ENCODE results near the gene ATP6V1G2. TPM values are rescaled to one million over a fixed set of nuclear protein-coding genes. Genes with fewer than 3 reads are reported as not detected.

Gene ATP6V1G2
- total RNA-seq, 1 donor from 2014 or later = 0.52 TPM

GRCh38 chr6:31532644-31533454, 13.6 kb downstream of the ATP6V1G2 start:
- no peak for DNase-seq (ENCODE audit: low read depth)
- no peak for TF ChIP-seq CTCF (conservative IDR thresholded peaks at IDR 0.05; ENCODE audit: low read depth, low read length)
- H3K4me3 ChIP-seq (ENCODE audit: low read depth, low read length) = no peak overlapping the region

GRCh38 chr6:31531771-31532643, 14.4 kb downstream of the ATP6V1G2 start:
- no peak for TF ChIP-seq CTCF (conservative IDR thresholded peaks at IDR 0.05; ENCODE audit: low read depth, low read length)
- DNase-seq (ENCODE audit: low read depth) = no peak
- H3K4me3 ChIP-seq (ENCODE audit: low read depth, low read length) = no peak overlapping the region

- no peak for TF ChIP-seq CTCF (conservative IDR thresholded peaks at IDR 0.05; ENCODE audit: low read depth, low read length)
Observed at GRCh38 chr6:31531162-31531561, 15.2 kb downstream of the ATP6V1G2 start.

GRCh38 chr6:31530659-31531058, 15.7 kb downstream of the ATP6V1G2 start:
- no peak overlapping the region for H3K4me3 ChIP-seq (ENCODE audit: low read depth, low read length)
- no peak for DNase-seq (ENCODE audit: low read depth)
- no peak for TF ChIP-seq CTCF (conservative IDR thresholded peaks at IDR 0.05; ENCODE audit: low read depth, low read length)

More at GRCh38 chr6:31531162-31531561, 15.2 kb downstream of the ATP6V1G2 start:
- no peak overlapping the region for H3K4me3 ChIP-seq (ENCODE audit: low read depth, low read length)
- no peak for DNase-seq (ENCODE audit: low read depth)

- H3K4me3 ChIP-seq (ENCODE audit: low read depth, low read length) = no peak overlapping the region
- no peak for DNase-seq (ENCODE audit: low read depth)
- TF ChIP-seq CTCF (conservative IDR thresholded peaks at IDR 0.05; ENCODE audit: low read depth, low read length) = no peak
Observed at GRCh38 chr6:31529329-31530150, 16.9 kb downstream of the ATP6V1G2 start.

GRCh38 chr6:31528821-31529328, 17.5 kb downstream of the ATP6V1G2 start, which contains the start of gene MCCD1:
MCCD1 (plus strand) TSS chr6:31528962; CDS start chr6:31529015, 53 bp downstream.
- no peak within 1 kb of the TSS for H3K4me3 ChIP-seq (ENCODE audit: low read depth, low read length)
- TF ChIP-seq CTCF (conservative IDR thresholded peaks at IDR 0.05; ENCODE audit: low read depth, low read length) = no peak
- no peak for DNase-seq (ENCODE audit: low read depth)

All from epithelial cell of proximal tubule (primary cell).